UCSD-AML1 (cell line): Measurements from ENCODE around the gene FLOT1.
"Not testable (repeated sequence)": the region's sequence is repeated elsewhere in the genome, so short reads cannot be mapped to it uniquely, and the experiment has no call there.

Experiments used
- DNase-seq: peaks from one replicate; lab custom pipeline; 2025; ENCODE audit not compliant: unreplicated experiment; lab: John Stamatoyannopoulos, UW

FLOT1 gene

GRCh38 chr6:30767158-30767943 lies 24.9 kb upstream of the FLOT1 start:
- DNase-seq, result no peak

- no peak for DNase-seq
Observed at GRCh38 chr6:30766461-30767157, 24.1 kb upstream of the FLOT1 start.

- DNase-seq, result not testable (repeated sequence)
Observed at GRCh38 chr6:30765495-30765894, 23.0 kb upstream of the FLOT1 start.

- not testable (repeated sequence) for DNase-seq
Observed at GRCh38 chr6:30764490-30765043, 22.1 kb upstream of the FLOT1 start.

- no peak for DNase-seq
Observed at GRCh38 chr6:30763618-30764489, 21.4 kb upstream of the FLOT1 start.

GRCh38 chr6:30763155-30763617 lies 20.7 kb upstream of the FLOT1 start:
- no peak for DNase-seq

- DNase-seq, result no peak
Observed at GRCh38 chr6:30761791-30762429, 19.4 kb upstream of the FLOT1 start.

GRCh38 chr6:30760549-30760948 lies 18.1 kb upstream of the FLOT1 start:
- no peak for DNase-seq

GRCh38 chr6:30759575-30760239 lies 17.2 kb upstream of the FLOT1 start:
- no peak for DNase-seq

GRCh38 chr6:30757261-30757904 lies 14.9 kb upstream of the FLOT1 start:
- no peak for DNase-seq

- DNase-seq, result not testable (repeated sequence)
Observed at GRCh38 chr6:30756405-30757003, 14.0 kb upstream of the FLOT1 start.

- DNase-seq, result no peak
Observed at GRCh38 chr6:30754631-30755030, 12.1 kb upstream of the FLOT1 start.

GRCh38 chr6:30752157-30752927 lies 9.9 kb upstream of the FLOT1 start:
- DNase-seq, result peak; percentile 35

GRCh38 chr6:30750379-30750668 lies 7.8 kb upstream of the FLOT1 start:
- DNase-seq, result no peak

- no peak for DNase-seq
Observed at GRCh38 chr6:30749554-30750378, 7.3 kb upstream of the FLOT1 start.

GRCh38 chr6:30748851-30749540 lies 6.5 kb upstream of the FLOT1 start:
- no peak for DNase-seq
